KMS-11 (cell line): ENCODE results near the gene BFAR.

Experiments used
- H2AFZ ChIP-seq: fragments of 200-600 bp; sonication (generic); 2 replicates; pipeline ENCODE4 v1.6.1; 2016; ENCODE audit warnings: antibody characterized with exemption, mixed run types, low read depth
- H3K27ac ChIP-seq: fragments of 200-600 bp; sonication (generic); 2 replicates; pipeline ENCODE4 v1.6.1; 2016; ENCODE audit warnings: mild to moderate bottlenecking, mixed run types
- H3K27me3 ChIP-seq: fragments of 200-600 bp; sonication (generic); 2 replicates; pipeline ENCODE4 v1.6.1; 2017; ENCODE audit warnings: mild to moderate bottlenecking, low read depth, mixed run types, moderate library complexity; ENCODE audit not compliant: insufficient read depth
- H3K36me3 ChIP-seq: fragments of 200-600 bp; sonication (generic); 2 replicates; pipeline ENCODE4 v1.6.1; 2017; ENCODE audit warnings: mild to moderate bottlenecking, mixed run types; ENCODE audit not compliant: insufficient read depth
- H3K4me1 ChIP-seq: fragments of 200-600 bp; sonication (generic); 2 replicates; pipeline ENCODE4 v1.6.1; 2016; ENCODE audit warnings: mild to moderate bottlenecking, low read depth, mixed run types; ENCODE audit not compliant: poor library complexity, severe bottlenecking
- H3K4me2 ChIP-seq: fragments of 200-600 bp; sonication (generic); 2 replicates; pipeline ENCODE4 v1.7.0; 2016; ENCODE audit warnings: mild to moderate bottlenecking, mixed run types
- H3K4me3 ChIP-seq: fragments of 200-600 bp; sonication (generic); IDR thresholded peaks from 2 replicates; pipeline ENCODE4 v1.6.1; 2017; ENCODE audit warnings: low read depth, low read length, mixed read lengths; ENCODE audit not compliant: insufficient read depth
- H3K79me2 ChIP-seq: fragments of 200-600 bp; sonication (generic); 2 replicates; pipeline ENCODE4 v1.6.1; 2016; ENCODE audit warnings: low read depth, mixed run types; ENCODE audit not compliant: insufficient read depth
- H3K9ac ChIP-seq: fragments of 200-600 bp; sonication (generic); 2 replicates; pipeline ENCODE4 v1.6.1; 2016; ENCODE audit warnings: mild to moderate bottlenecking, mixed run types
- H4K20me1 ChIP-seq: fragments of 200-600 bp; sonication (generic); 2 replicates; pipeline ENCODE4 v1.6.1; 2016; ENCODE audit warnings: mild to moderate bottlenecking, mixed run types; ENCODE audit not compliant: insufficient read depth
- CTCF ChIP-seq: fragments of 200-600 bp; sonication (generic); conservative IDR thresholded peaks from 2 replicates; pipeline ENCODE4 v1.6.1; 2017; ENCODE audit warnings: low read depth, mild to moderate bottlenecking, antibody characterized with exemption, low read length, moderate library complexity, mixed read lengths

BFAR gene

GRCh38 chr16:14609716-14610115, 23.0 kb upstream of the BFAR start:
- no peak overlapping the region for H3K4me3 ChIP-seq
- H3K4me1 ChIP-seq = peaks cover 38% of the 10 kb centered on the region
- no peak overlapping the region for H3K9ac ChIP-seq
- H3K27me3 ChIP-seq = no peaks in the 10 kb centered on the region
- H4K20me1 ChIP-seq = no peaks in the 10 kb centered on the region
- TF ChIP-seq CTCF = no peak
- H2AFZ ChIP-seq = no peak overlapping the region
- no peaks in the 10 kb centered on the region for H3K79me2 ChIP-seq
- no peak overlapping the region for H3K27ac ChIP-seq
- peak overlapping the region; percentile 61 for H3K4me2 ChIP-seq
- no peaks in the 10 kb centered on the region for H3K36me3 ChIP-seq

GRCh38 chr16:14611660-14612059, 21.1 kb upstream of the BFAR start:
- TF ChIP-seq CTCF = no peak
- H3K9ac ChIP-seq = no peak overlapping the region
- no peak overlapping the region for H3K4me2 ChIP-seq
- H3K4me3 ChIP-seq = no peak overlapping the region
- H2AFZ ChIP-seq = no peak overlapping the region
- H3K27me3 ChIP-seq = no peaks in the 10 kb centered on the region
- no peaks in the 10 kb centered on the region for H3K79me2 ChIP-seq
- no peaks in the 10 kb centered on the region for H4K20me1 ChIP-seq
- no peak overlapping the region for H3K27ac ChIP-seq
- H3K4me1 ChIP-seq = peaks cover 38% of the 10 kb centered on the region
- no peaks in the 10 kb centered on the region; the same call in 1 of the 2 replicates for H3K36me3 ChIP-seq

- TF ChIP-seq CTCF = no peak
- Histone ChIP-seq H2AFZ (no peak overlapping the region), H3K4me2 (no peak overlapping the region), H3K4me3 (no peak overlapping the region), H3K27me3 (no peaks in the 10 kb centered on the region), H3K4me1 (peaks cover 15% of the 10 kb centered on the region), H3K36me3 (no peaks in the 10 kb centered on the region; the same call in 1 of the 2 replicates), H4K20me1 (no peaks in the 10 kb centered on the region), H3K79me2 (no peaks in the 10 kb centered on the region), H3K27ac (no peak overlapping the region), H3K9ac (no peak overlapping the region)
These were observed 18.8 kb upstream of the BFAR start for GRCh38 chr16:14613991-14614390.

GRCh38 chr16:14616280-14616679, 16.5 kb upstream of the BFAR start:
- Histone ChIP-seq H3K27me3 (no peaks in the 10 kb centered on the region), H4K20me1 (no peaks in the 10 kb centered on the region), H3K79me2 (no peaks in the 10 kb centered on the region), H3K36me3 (no peaks in the 10 kb centered on the region; the same call in 1 of the 2 replicates), H3K4me3 (no peak overlapping the region), H3K27ac (no peak overlapping the region), H3K4me2 (no peak overlapping the region), H2AFZ (no peak overlapping the region), H3K4me1 (no peaks in the 10 kb centered on the region), H3K9ac (no peak overlapping the region)
- no peak for TF ChIP-seq CTCF
